SK-N-SH (cell line): ENCODE results near the gene NLGN2. TPM values are rescaled to one million over a fixed set of nuclear protein-coding genes. Genes with fewer than 3 reads are reported as not detected.

Experiments used
- CTCF ChIA-PET: fragments of 300-600, 350-600 bp; formaldehyde crosslinking; extraction: SDS; loops from one replicate; lab custom pipeline; 2021; lab: Yijun Ruan, JAX
- POLR2A ChIA-PET: fragments of 350-600 bp; sonication (Branson Sonifier 250); formaldehyde crosslinking; extraction: SDS; loops from one replicate; lab custom pipeline; 2020; ENCODE audit warnings: antibody characterized with exemption, inconsistent platforms; lab: Yijun Ruan, JAX
- DNase-seq: peaks from one replicate; pipeline ENCODE4 v3.0.0; 2012
- H2AFZ ChIP-seq: fragments of 200-600 bp; sonication (generic); 2 replicates; pipeline ENCODE4 v1.8.1; 2016; ENCODE audit warnings: antibody characterized with exemption, mild to moderate bottlenecking, low read depth
- H3F3A ChIP-seq: fragments of 200-600 bp; sonication (generic); replicated peaks from 2 replicates; pipeline ENCODE3; 2016; ENCODE audit warnings: antibody characterized with exemption, mild to moderate bottlenecking; ENCODE audit not compliant: insufficient read depth
- H3K27ac ChIP-seq, 2 experiments: fragments of 200-500 bp in 1 of 2; fragments of 200-600 bp in 1 of 2; sonication (Bioruptor generic) in 1 of 2; sonication (generic), shearing (Covaris generic) in 1 of 2; 2 replicates each; pipeline versions ENCODE4 v1.5.1 to v1.6.1; 2014 to 2016; ENCODE audit warnings: low read depth in 2 of 2, inconsistent platforms in 1 of 2, low read length in 1 of 2, mild to moderate bottlenecking in 1 of 2, mixed read lengths in 1 of 2
- H3K27me3 ChIP-seq: fragments of 200-600 bp; sonication (generic), shearing (Covaris generic); 2 replicates; pipeline ENCODE4 v1.6.1; 2016; ENCODE audit warnings: mixed run types; ENCODE audit not compliant: insufficient read depth
- H3K36me3 ChIP-seq, 2 experiments: fragments of 200-500 bp in 1 of 2; fragments of 200-600 bp in 1 of 2; sonication (Bioruptor generic) in 1 of 2; sonication (generic) in 1 of 2; replicated peaks in 1 of 2; 2 replicates each; pipeline versions ENCODE3 to v1.5.1; 2014 to 2016; ENCODE audit warnings: low read length in 1 of 2, mild to moderate bottlenecking in 1 of 2; ENCODE audit not compliant: insufficient read depth in 2 of 2, control insufficient read depth in 1 of 2
- H3K4me1 ChIP-seq, 2 experiments: fragments of 200-500 bp in 1 of 2; fragments of 200-600 bp in 1 of 2; sonication (Bioruptor generic) in 1 of 2; sonication (generic), shearing (Covaris generic) in 1 of 2; 2 replicates each; pipeline versions ENCODE4 v1.5.1 to v1.6.1; 2014 to 2016; ENCODE audit warnings: low read depth in 1 of 2, low read length in 1 of 2, mixed run types in 1 of 2; ENCODE audit not compliant: insufficient read depth in 2 of 2, control insufficient read depth in 1 of 2
- H3K4me2 ChIP-seq: fragments of 200-600 bp; sonication (generic), shearing (Covaris generic); 2 replicates; pipeline ENCODE4 v1.6.1; 2017; ENCODE audit warnings: mixed run types
- H3K4me3 ChIP-seq, 2 experiments: fragments of 200-500 bp in 1 of 2; fragments of 200-600 bp in 1 of 2; sonication (Bioruptor generic) in 1 of 2; sonication (generic), shearing (Covaris generic) in 1 of 2; 2 replicates each; pipeline versions ENCODE4 v1.5.1 to v1.8.1; 2014 to 2016; ENCODE audit warnings: low read depth in 2 of 2, inconsistent platforms in 1 of 2, low read length in 1 of 2, mild to moderate bottlenecking in 1 of 2, mixed read lengths in 1 of 2, moderate library complexity in 1 of 2
- H3K79me2 ChIP-seq: fragments of 200-600 bp; sonication (generic); 2 replicates; pipeline ENCODE4 v1.8.1; 2017; ENCODE audit warnings: mild to moderate bottlenecking; ENCODE audit not compliant: insufficient read depth
- H3K9ac ChIP-seq: fragments of 200-600 bp; sonication (generic); 2 replicates; pipeline ENCODE4 v1.6.1; 2017; ENCODE audit warnings: mixed run types
- H3K9me2 ChIP-seq: fragments of 200-600 bp; sonication (generic); 2 replicates; pipeline ENCODE4 v1.6.1; 2017; ENCODE audit warnings: mixed run types
- H3K9me3 ChIP-seq: fragments of 200-600 bp; sonication (generic); 2 replicates; pipeline ENCODE4 v1.6.1; 2017; ENCODE audit warnings: mixed run types, mild to moderate bottlenecking, moderate library complexity
- H4K20me1 ChIP-seq: fragments of 200-600 bp; sonication (generic); 2 replicates; pipeline ENCODE4 v1.6.1; 2017; ENCODE audit warnings: mild to moderate bottlenecking, mixed run types; ENCODE audit not compliant: insufficient read depth
- FOSL2 ChIP-seq: IDR thresholded peaks from 2 replicates; pipeline ENCODE4 v1.4.0; 2012; ENCODE audit warnings: low read depth, mild to moderate bottlenecking, moderate library complexity, borderline replicate concordance
- GABPA ChIP-seq: IDR thresholded peaks from 2 replicates; pipeline ENCODE4 v1.4.0; 2012; ENCODE audit warnings: low read depth, mild to moderate bottlenecking
- GATA2 ChIP-seq: sonication (generic); formaldehyde crosslinking; IDR thresholded peaks from 2 replicates; pipeline ENCODE4 v1.5.0; 2020; ENCODE audit warnings: mild to moderate bottlenecking, missing genetic modification reagents
- JUND ChIP-seq: IDR thresholded peaks from 2 replicates; pipeline ENCODE4 v1.4.0; 2012
- MEF2A ChIP-seq: IDR thresholded peaks from 2 replicates; pipeline ENCODE4 v1.4.0; 2012; ENCODE audit warnings: low read depth, borderline replicate concordance
- MXI1 ChIP-seq: IDR thresholded peaks from 2 replicates; pipeline ENCODE4 v1.6.1; 2012; ENCODE audit warnings: mild to moderate bottlenecking, low read depth, low read length, improper control_type of control experiment
- NRF1 ChIP-seq: IDR thresholded peaks from 2 replicates; pipeline ENCODE4 v1.6.1; 2012; ENCODE audit warnings: low read depth, mild to moderate bottlenecking, low read length
- POLR2AphosphoS5 ChIP-seq: IDR thresholded peaks from 2 replicates; pipeline ENCODE4 v1.6.1; 2012; ENCODE audit warnings: low read depth, low read length
- RAD21 ChIP-seq: IDR thresholded peaks from 2 replicates; pipeline ENCODE4 v1.6.1; 2012; ENCODE audit warnings: mild to moderate bottlenecking, low read length
- RCOR1 ChIP-seq: fragments of 150-350 bp; IDR thresholded peaks from 2 replicates; pipeline ENCODE4 v1.6.1; 2017; ENCODE audit warnings: antibody characterized with exemption, low read length
- RFX5 ChIP-seq: IDR thresholded peaks from 2 replicates; pipeline ENCODE4 v1.6.1; 2012; ENCODE audit warnings: mild to moderate bottlenecking, improper control_type of control experiment, low read length
- RXRA ChIP-seq: IDR thresholded peaks from 2 replicates; pipeline ENCODE4 v1.4.0; 2012; ENCODE audit warnings: low read depth, mild to moderate bottlenecking, borderline replicate concordance
- SIN3A ChIP-seq: IDR thresholded peaks from 2 replicates; pipeline ENCODE4 v1.6.1; 2012; ENCODE audit warnings: low read depth, mild to moderate bottlenecking, low read length, moderate library complexity, borderline replicate concordance
- SMC3 ChIP-seq: IDR thresholded peaks from 2 replicates; pipeline ENCODE4 v1.6.1; 2012; ENCODE audit warnings: low read depth, low read length, improper control_type of control experiment
- TAF1 ChIP-seq: IDR thresholded peaks from 2 replicates; pipeline ENCODE4 v1.6.1; 2012; ENCODE audit warnings: low read depth, mild to moderate bottlenecking, low read length, moderate library complexity, borderline replicate concordance
- TCF12 ChIP-seq: IDR thresholded peaks from 2 replicates; pipeline ENCODE4 v1.4.0; 2012
- YY1 ChIP-seq: IDR thresholded peaks from 2 replicates; pipeline ENCODE4 v1.4.0; 2012; ENCODE audit warnings: low read depth, mild to moderate bottlenecking
- WGBS: methylation state at CpG from one replicate; pipeline ENCODE4 v1.1.6; 2017; ENCODE audit warnings: low lambda C conversion rate; 5-methylcytosine and 5-hydroxymethylcytosine counted together
- polyA plus RNA-seq, 3 experiments: library from polyadenylated mRNA; depleted of rRNA; stranded (reverse); fragments of >200 nt; gene quantifications; 2 replicates each; pipeline ENCODE4 v1.2.3, GENCODE V29; 2012
- TF ChIP-seq, protein P1 (sequence below): fragments of 200-600 bp; sonication (generic); IDR thresholded peaks from 2 replicates; pipeline ENCODE4 v1.6.1; 2017; ENCODE audit warnings: antibody characterized with exemption, mild to moderate bottlenecking, moderate library complexity
- TF ChIP-seq, protein P2 (sequence below): IDR thresholded peaks from 2 replicates; pipeline ENCODE4; 2012
- TF ChIP-seq, protein P3 (sequence below): fragments of 150-350 bp; IDR thresholded peaks from 2 replicates; pipeline ENCODE4 v1.6.1; 2017; ENCODE audit warnings: antibody characterized with exemption, low read length, low read depth, borderline replicate concordance

NLGN2 gene
- polyA plus RNA-seq, 1 of the 3 experiments (the other 2 are of a cell fraction): 29.9 TPM

DNA sequence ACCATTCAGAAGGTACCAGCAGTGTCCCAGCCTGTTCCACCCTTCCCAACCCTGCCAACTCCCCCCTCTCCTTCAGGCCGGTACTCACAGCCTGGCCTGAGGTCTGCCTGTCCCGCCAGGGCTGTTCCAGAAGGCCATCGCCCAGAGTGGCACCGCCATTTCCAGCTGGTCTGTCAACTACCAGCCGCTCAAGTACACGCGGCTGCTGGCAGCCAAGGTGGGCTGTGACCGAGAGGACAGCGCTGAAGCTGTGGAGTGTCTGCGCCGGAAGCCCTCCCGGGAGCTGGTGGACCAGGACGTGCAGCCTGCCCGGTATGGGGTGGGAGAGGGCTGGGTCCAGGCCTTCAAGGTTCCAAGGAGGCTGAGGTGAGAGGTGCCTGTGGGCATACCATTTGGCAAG is 7.2 kb downstream of the NLGN2 start:
- H3K9me3 ChIP-seq: no peaks in the 10 kb centered on the region
- H3K9me2 ChIP-seq: no peaks in the 10 kb centered on the region
- no peaks in the 10 kb centered on the region for H3F3A ChIP-seq
- TF ChIP-seq RFX5: no peak
- TF ChIP-seq YY1: no peak
- TF ChIP-seq, protein P1, sequence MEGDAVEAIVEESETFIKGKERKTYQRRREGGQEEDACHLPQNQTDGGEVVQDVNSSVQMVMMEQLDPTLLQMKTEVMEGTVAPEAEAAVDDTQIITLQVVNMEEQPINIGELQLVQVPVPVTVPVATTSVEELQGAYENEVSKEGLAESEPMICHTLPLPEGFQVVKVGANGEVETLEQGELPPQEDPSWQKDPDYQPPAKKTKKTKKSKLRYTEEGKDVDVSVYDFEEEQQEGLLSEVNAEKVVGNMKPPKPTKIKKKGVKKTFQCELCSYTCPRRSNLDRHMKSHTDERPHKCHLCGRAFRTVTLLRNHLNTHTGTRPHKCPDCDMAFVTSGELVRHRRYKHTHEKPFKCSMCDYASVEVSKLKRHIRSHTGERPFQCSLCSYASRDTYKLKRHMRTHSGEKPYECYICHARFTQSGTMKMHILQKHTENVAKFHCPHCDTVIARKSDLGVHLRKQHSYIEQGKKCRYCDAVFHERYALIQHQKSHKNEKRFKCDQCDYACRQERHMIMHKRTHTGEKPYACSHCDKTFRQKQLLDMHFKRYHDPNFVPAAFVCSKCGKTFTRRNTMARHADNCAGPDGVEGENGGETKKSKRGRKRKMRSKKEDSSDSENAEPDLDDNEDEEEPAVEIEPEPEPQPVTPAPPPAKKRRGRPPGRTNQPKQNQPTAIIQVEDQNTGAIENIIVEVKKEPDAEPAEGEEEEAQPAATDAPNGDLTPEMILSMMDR: no peak
- no peak for TF ChIP-seq GATA2 (CRISPR knock-in tag)
- no peak for TF ChIP-seq SIN3A
- no peak for TF ChIP-seq RXRA
- no peak for TF ChIP-seq TAF1
- TF ChIP-seq MXI1: no peak
- TF ChIP-seq NRF1: no peak
- no peak for TF ChIP-seq SMC3
- no peak for TF ChIP-seq GABPA
- TF ChIP-seq RAD21: no peak
- no peak for TF ChIP-seq RCOR1
- TF ChIP-seq, protein P2, sequence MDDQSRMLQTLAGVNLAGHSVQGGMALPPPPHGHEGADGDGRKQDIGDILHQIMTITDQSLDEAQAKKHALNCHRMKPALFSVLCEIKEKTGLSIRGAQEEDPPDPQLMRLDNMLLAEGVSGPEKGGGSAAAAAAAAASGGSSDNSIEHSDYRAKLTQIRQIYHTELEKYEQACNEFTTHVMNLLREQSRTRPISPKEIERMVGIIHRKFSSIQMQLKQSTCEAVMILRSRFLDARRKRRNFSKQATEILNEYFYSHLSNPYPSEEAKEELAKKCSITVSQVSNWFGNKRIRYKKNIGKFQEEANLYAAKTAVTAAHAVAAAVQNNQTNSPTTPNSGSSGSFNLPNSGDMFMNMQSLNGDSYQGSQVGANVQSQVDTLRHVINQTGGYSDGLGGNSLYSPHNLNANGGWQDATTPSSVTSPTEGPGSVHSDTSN: no peak
- TF ChIP-seq TCF12: no peak
- TF ChIP-seq MEF2A: no peak
- TF ChIP-seq, protein P3, sequence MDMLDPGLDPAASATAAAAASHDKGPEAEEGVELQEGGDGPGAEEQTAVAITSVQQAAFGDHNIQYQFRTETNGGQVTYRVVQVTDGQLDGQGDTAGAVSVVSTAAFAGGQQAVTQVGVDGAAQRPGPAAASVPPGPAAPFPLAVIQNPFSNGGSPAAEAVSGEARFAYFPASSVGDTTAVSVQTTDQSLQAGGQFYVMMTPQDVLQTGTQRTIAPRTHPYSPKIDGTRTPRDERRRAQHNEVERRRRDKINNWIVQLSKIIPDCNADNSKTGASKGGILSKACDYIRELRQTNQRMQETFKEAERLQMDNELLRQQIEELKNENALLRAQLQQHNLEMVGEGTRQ: no peak
- TF ChIP-seq JUND: no peak
- TF ChIP-seq FOSL2: no peak
- no peak for TF ChIP-seq POLR2AphosphoS5
- no peaks in the 10 kb centered on the region for H3K79me2 ChIP-seq
- no peak overlapping the region for H3K27ac ChIP-seq
- no peak overlapping the region for H3K4me2 ChIP-seq
- no peaks in the 10 kb centered on the region for H3K27me3 ChIP-seq
- no peak overlapping the region for H2AFZ ChIP-seq
- POLR2A ChIA-PET: no interaction called here
- H3K4me1 ChIP-seq: no peaks in the 10 kb centered on the region
- CTCF ChIA-PET: interaction anchor here (0.9 to 1.6 kb wide), 2 partner anchors 10 to 11 kb away, joined by 3 to 4 read pairs; partner anchors contain the start of gene TMEM256
- 100% methylated on average over 8 of the region's 14 CpGs for WGBS
- no peak for DNase-seq
- H3K4me3 ChIP-seq: no peak overlapping the region
- H4K20me1 ChIP-seq: no peaks in the 10 kb centered on the region
- H3K9ac ChIP-seq: no peak overlapping the region
- H3K36me3 ChIP-seq: peaks cover under 1 to 54% of the 10 kb centered on the region in 2 experiments
